ENCODE results near the gene NOP53. TPM values are rescaled to one million over a fixed set of nuclear protein-coding genes. Genes with fewer than 3 reads are reported as not detected.

The NOP53 gene
- total and polyA plus RNA-seq, 2 donors (not counting 3 experiments of a cell fraction or from before 2014, with no cell fraction given): 119 to 150 TPM

DNA sequence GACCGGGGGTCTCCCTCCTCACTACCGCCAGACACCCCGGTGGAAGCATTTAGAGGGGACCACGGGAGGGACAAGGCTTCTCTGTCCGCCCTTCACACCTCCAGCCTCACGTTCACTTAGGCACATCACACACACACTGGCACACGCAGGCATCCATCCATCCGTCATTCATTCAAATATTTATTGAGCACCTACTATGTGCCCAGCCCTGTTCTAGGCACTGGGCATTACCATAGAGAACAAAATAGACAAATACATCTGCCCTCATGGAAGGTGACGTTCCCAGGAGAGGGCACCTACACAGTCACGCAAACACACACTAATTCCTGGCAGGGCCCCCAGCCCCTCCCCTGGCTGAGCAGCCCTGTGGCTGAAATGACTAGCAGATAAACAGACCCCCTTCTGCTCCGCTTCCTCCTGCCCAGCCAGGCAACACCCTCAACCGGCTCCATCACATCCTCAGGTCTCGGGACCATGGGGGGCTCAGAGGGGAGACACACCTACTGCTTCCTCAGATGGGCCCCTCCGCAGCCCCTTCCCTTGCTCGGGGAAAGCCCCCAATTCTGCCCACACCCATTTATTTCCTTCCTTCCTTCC is 3.7 kb upstream of the NOP53 start:
- no peak for TF ChIP-seq EZH2 (IDR thresholded peaks at IDR 0.05; ENCODE audit: borderline replicate concordance, low read depth, low read length, severe bottlenecking)
- no peak for TF ChIP-seq FOS (IDR thresholded peaks at IDR 0.05; ENCODE audit: borderline replicate concordance, insufficient read depth, low read length)
- TF ChIP-seq JUN (IDR thresholded peaks at IDR 0.05; ENCODE audit: borderline replicate concordance, insufficient read depth, insufficient read length, low read depth): no peak
- TF ChIP-seq MYC (IDR thresholded peaks at IDR 0.05; ENCODE audit: low read depth, low read length): no peak
- no peak for TF ChIP-seq POLR2A (IDR thresholded peaks at IDR 0.05; ENCODE audit: low read depth, low read length)
- no peak for TF ChIP-seq POLR2AphosphoS5 (IDR thresholded peaks at IDR 0.05; ENCODE audit: insufficient read depth, low read depth, low read length)
- TF ChIP-seq, protein P1, sequence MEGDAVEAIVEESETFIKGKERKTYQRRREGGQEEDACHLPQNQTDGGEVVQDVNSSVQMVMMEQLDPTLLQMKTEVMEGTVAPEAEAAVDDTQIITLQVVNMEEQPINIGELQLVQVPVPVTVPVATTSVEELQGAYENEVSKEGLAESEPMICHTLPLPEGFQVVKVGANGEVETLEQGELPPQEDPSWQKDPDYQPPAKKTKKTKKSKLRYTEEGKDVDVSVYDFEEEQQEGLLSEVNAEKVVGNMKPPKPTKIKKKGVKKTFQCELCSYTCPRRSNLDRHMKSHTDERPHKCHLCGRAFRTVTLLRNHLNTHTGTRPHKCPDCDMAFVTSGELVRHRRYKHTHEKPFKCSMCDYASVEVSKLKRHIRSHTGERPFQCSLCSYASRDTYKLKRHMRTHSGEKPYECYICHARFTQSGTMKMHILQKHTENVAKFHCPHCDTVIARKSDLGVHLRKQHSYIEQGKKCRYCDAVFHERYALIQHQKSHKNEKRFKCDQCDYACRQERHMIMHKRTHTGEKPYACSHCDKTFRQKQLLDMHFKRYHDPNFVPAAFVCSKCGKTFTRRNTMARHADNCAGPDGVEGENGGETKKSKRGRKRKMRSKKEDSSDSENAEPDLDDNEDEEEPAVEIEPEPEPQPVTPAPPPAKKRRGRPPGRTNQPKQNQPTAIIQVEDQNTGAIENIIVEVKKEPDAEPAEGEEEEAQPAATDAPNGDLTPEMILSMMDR (IDR thresholded peaks at IDR 0.05; ENCODE audit: extremely low read depth in 1 of 2, insufficient read depth in 1 of 2, low read depth in 1 of 2, low read length in 2 of 2): no peak
- TF ChIP-seq GATA2 (IDR thresholded peaks at IDR 0.05; ENCODE audit: insufficient read depth, insufficient read length, low read depth, low read length): no peak
- TF ChIP-seq, protein P2, sequence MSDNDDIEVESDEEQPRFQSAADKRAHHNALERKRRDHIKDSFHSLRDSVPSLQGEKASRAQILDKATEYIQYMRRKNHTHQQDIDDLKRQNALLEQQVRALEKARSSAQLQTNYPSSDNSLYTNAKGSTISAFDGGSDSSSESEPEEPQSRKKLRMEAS (IDR thresholded peaks at IDR 0.05; ENCODE audit: insufficient read depth, insufficient read length): no peak
- POLR2A ChIA-PET: no interaction called here
- Histone ChIP-seq H4K20me1 (replicated peaks; ENCODE audit: control insufficient read depth, extremely low read depth, insufficient read depth, low read length) (no peaks in the 10 kb centered on the region), H3K27me3 (ENCODE audit: control insufficient read depth in 2 of 2, insufficient read depth in 2 of 2, low read length in 2 of 2) (no peaks in the 10 kb centered on the region), H3K9me1 (replicated peaks; ENCODE audit: control insufficient read depth, extremely low read depth, insufficient read depth, low read length) (no peaks in the 10 kb centered on the region), H3K4me2 (ENCODE audit: insufficient read depth, low read length) (no peak overlapping the region), H3K9ac (replicated peaks; ENCODE audit: extremely low read depth, insufficient read depth, low read length) (no peak overlapping the region), H3K27ac (ENCODE audit: insufficient read depth, low read depth, low read length) (peak overlapping the region; percentile 16), H3K36me3 (ENCODE audit: control insufficient read depth in 2 of 2, extremely low read depth in 1 of 2, insufficient read depth in 2 of 2, low read length in 2 of 2) (peaks cover 3 to 24% of the 10 kb centered on the region in 2 experiments), H2AFZ (ENCODE audit: low read depth, low read length) (no peak overlapping the region), H3K4me3 (replicated peaks in 1 of 3; ENCODE audit: insufficient read depth in 1 of 3, low read depth in 1 of 3, low read length in 3 of 3) (no peak overlapping the region), H3K9me3 (replicated peaks; ENCODE audit: control insufficient read depth, insufficient read depth, low read length) (no peaks in the 10 kb centered on the region), H3K4me1 (ENCODE audit: control insufficient read depth, extremely low read depth, insufficient read depth, low read length) (peaks cover 19% of the 10 kb centered on the region), H3K79me2 (ENCODE audit: control insufficient read depth, insufficient read depth, low read length) (peaks cover 9% of the 10 kb centered on the region)
- CTCF ChIA-PET: interaction anchor here (1.7 to 4.5 kb wide), 2 partner anchors 23 to 28 kb away, joined by 10 to 54 read pairs; partner anchors contain the start of gene EHD2
- no TSS peak for BruUV-seq (replicated peaks)
- dilution Hi-C loops (cut with MboI; ENCODE audit: extremely low pct_ligation_motif_present, low sequenced_read_pairs): no loop called here
- FAIRE-seq (no peak), DNase-seq (ENCODE audit: low read depth, low spot score) (peak; percentile 20)
- intact Hi-C loops (cut with micrococcal nuclease): no loop called here

Data from endothelial cell of umbilical vein (primary cell).